HEK293 (cell line): ENCODE measurements around the gene DYRK4.

Experiments
- CTCF ChIP-seq: fragments of 450-650 bp; formaldehyde crosslinking; IDR thresholded peaks from 2 replicates; pipeline ENCODE4 v1.5.1; 2016; ENCODE audit warnings: missing biosample characterization, missing genetic modification characterization
- IKZF3 ChIP-seq: fragments of 450-650 bp; IDR thresholded peaks from 2 replicates; pipeline ENCODE4 v1.5.0; 2018; ENCODE audit warnings: missing biosample characterization, mild to moderate bottlenecking, missing genetic modification characterization, moderate library complexity
- REST ChIP-seq: fragments of 450-650 bp; formaldehyde crosslinking; IDR thresholded peaks from 2 replicates; pipeline ENCODE4 v1.5.1; 2016; ENCODE audit warnings: missing biosample characterization, missing genetic modification characterization
- WT1 ChIP-seq: fragments of 450-650 bp; formaldehyde crosslinking; IDR thresholded peaks from 2 replicates; pipeline ENCODE4 v1.5.1; 2016; ENCODE audit warnings: missing biosample characterization, missing genetic modification characterization
- ZBTB44 ChIP-seq: fragments of 450-650 bp; IDR thresholded peaks from 2 replicates; pipeline ENCODE4 v1.5.1; 2018; ENCODE audit warnings: missing biosample characterization, mild to moderate bottlenecking, missing genetic modification characterization
- ZNF112 ChIP-seq: fragments of 450-650 bp; formaldehyde crosslinking; IDR thresholded peaks from 2 replicates; pipeline ENCODE4 v1.5.0; 2017; ENCODE audit warnings: missing biosample characterization, missing genetic modification characterization
- ZNF280D ChIP-seq: fragments of 450-650 bp; formaldehyde crosslinking; IDR thresholded peaks from 2 replicates; pipeline ENCODE4 v1.5.1; 2016; ENCODE audit warnings: missing biosample characterization, missing genetic modification characterization
- ZNF692 ChIP-seq: fragments of 450-650 bp; formaldehyde crosslinking; IDR thresholded peaks from 2 replicates; pipeline ENCODE4 v1.5.1; 2016; ENCODE audit warnings: missing biosample characterization, missing genetic modification characterization

- TF ChIP-seq CTCF (tag by site-specific recombination) (no peak), ZNF112 (tag by site-specific recombination) (no peak), ZBTB44 (no peak), REST (tag by site-specific recombination) (no peak), ZNF692 (tag by site-specific recombination) (no peak), WT1 (no peak), ZNF280D (tag by site-specific recombination) (no peak), IKZF3 (tag by site-specific recombination) (no peak)
These were observed 4.4 kb upstream of the DYRK4 start for GRCh38 chr12:4557586-4557985.
